Smooth muscle cell (in vitro differentiated cells): Measurements from ENCODE around the gene PGK1. TPM values are rescaled to one million over a fixed set of nuclear protein-coding genes. Genes with fewer than 3 reads are reported as not detected.
"Not testable (repeated sequence)": the region's sequence is repeated elsewhere in the genome, so short reads cannot be mapped to it uniquely, and the experiment has no call there.

ENCODE experiments used
- DNase-seq: peaks from one replicate; lab custom pipeline; 2025; ENCODE audit not compliant: unreplicated experiment; lab: John Stamatoyannopoulos, UW
- H2AFZ ChIP-seq: fragments of 200-600 bp; sonication (generic); 2 replicates; pipeline ENCODE4 v1.6.0; 2016; ENCODE audit warnings: antibody characterized with exemption, low read depth, mild to moderate bottlenecking
- H3F3A ChIP-seq: fragments of 200-600 bp; sonication (generic); 2 replicates; pipeline ENCODE4 v1.6.0; 2017; ENCODE audit warnings: antibody characterized with exemption, low read depth
- H3K27ac ChIP-seq: fragments of 200-600 bp; sonication (generic); 2 replicates; pipeline ENCODE4 v1.5.1; 2016; ENCODE audit warnings: low read depth, mild to moderate bottlenecking
- H3K27me3 ChIP-seq: fragments of 200-600 bp; sonication (generic); 2 replicates; pipeline ENCODE4 v1.6.1; 2016; ENCODE audit warnings: low read depth, mild to moderate bottlenecking
- H3K36me3 ChIP-seq: fragments of 200-600 bp; sonication (generic); 2 replicates; pipeline ENCODE4 v1.5.1; 2016; ENCODE audit warnings: low read depth
- H3K4me1 ChIP-seq: fragments of 200-600 bp; sonication (generic); 2 replicates; pipeline ENCODE4 v1.5.1; 2016; ENCODE audit warnings: low read depth
- H3K4me2 ChIP-seq: fragments of 200-600 bp; sonication (generic); 2 replicates; pipeline ENCODE4 v1.6.0; 2016; ENCODE audit warnings: mild to moderate bottlenecking
- H3K4me3 ChIP-seq: fragments of 200-600 bp; sonication (generic); 2 replicates; pipeline ENCODE4 v1.5.1; 2016; ENCODE audit warnings: mild to moderate bottlenecking
- H3K79me2 ChIP-seq: fragments of 200-600 bp; sonication (generic); 2 replicates; pipeline ENCODE4 v1.6.0; 2016; ENCODE audit warnings: low read depth, mild to moderate bottlenecking
- H3K9ac ChIP-seq: fragments of 200-600 bp; sonication (generic); 2 replicates; pipeline ENCODE4 v1.6.0; 2016; ENCODE audit warnings: low read depth
- H3K9me3 ChIP-seq: fragments of 200-600 bp; sonication (generic); replicated peaks from 2 replicates; pipeline ENCODE4 v1.5.1; 2016; ENCODE audit warnings: low read depth
- H4K20me1 ChIP-seq: fragments of 200-600 bp; sonication (generic); 2 replicates; pipeline ENCODE4 v1.6.0; 2016; ENCODE audit warnings: low read depth
- CTCF ChIP-seq: fragments of 200-600 bp; sonication (generic); IDR thresholded peaks from 2 replicates; pipeline ENCODE4 v1.5.1; 2017; ENCODE audit warnings: borderline replicate concordance, mild to moderate bottlenecking, antibody characterized with exemption; ENCODE audit not compliant: insufficient read depth, poor library complexity, severe bottlenecking
- WGBS: methylation state at CpG from one replicate; pipeline ENCODE4 v1.1.7; 2016; ENCODE audit warnings: low lambda C conversion rate; 5-methylcytosine and 5-hydroxymethylcytosine counted together
- polyA plus RNA-seq: library from polyadenylated mRNA; unstranded; fragments of >200 nt; fragmentation: Nextera tagmentation; extraction: Ambion mirVana; gene quantifications from 2 replicates; pipeline ENCODE4 v1.2.1, GENCODE V29; 2016
- total RNA-seq: library from RNA; depleted of rRNA; stranded (reverse); fragments of >200 nt; gene quantifications from 2 replicates; pipeline ENCODE4 v1.2.3, GENCODE V29; 2014

PGK1 gene
- total RNA-seq (460 and 608 TPM in 2 replicates), polyA plus RNA-seq (735 and 807 TPM in 2 replicates)

- H3K9me3 ChIP-seq: no peaks in the 10 kb centered on the region
- peaks cover 41% of the 10 kb centered on the region for H4K20me1 ChIP-seq
- H3F3A ChIP-seq: no peaks in the 10 kb centered on the region
- H3K4me2 ChIP-seq: peak within 1 kb of the TSS; percentile 91
- no peaks in the 10 kb centered on the region for H3K36me3 ChIP-seq
- H3K4me1 ChIP-seq: no peaks in the 10 kb centered on the region
- peak within 1 kb of the TSS; percentile 81 for H3K27ac ChIP-seq
- DNase-seq: peak; percentile 58
- 39% methylated on average over 60 of the region's 72 CpGs for WGBS
- H3K4me3 ChIP-seq: peak within 1 kb of the TSS; percentile 90
- H3K9ac ChIP-seq: peak within 1 kb of the TSS; percentile 81
- H2AFZ ChIP-seq: peak within 1 kb of the TSS; percentile 40
- TF ChIP-seq CTCF: no peak
- H3K27me3 ChIP-seq: no peaks in the 10 kb centered on the region
- peaks cover 48% of the 10 kb centered on the region for H3K79me2 ChIP-seq
Measured at GRCh38 chrX:78103623-78104446, at the start of gene PGK1. PGK1 (plus strand) TSS chrX:78104248; CDS start chrX:78104341, 93 bp downstream.

GRCh38 chrX:78063687-78064086, 40.4 kb upstream of the PGK1 start:
- Histone ChIP-seq H3K4me3 (no peak overlapping the region), H3K36me3 (no peaks in the 10 kb centered on the region), H3K9ac (no peak overlapping the region), H3F3A (no peaks in the 10 kb centered on the region), H3K27me3 (no peaks in the 10 kb centered on the region), H4K20me1 (no peaks in the 10 kb centered on the region), H3K27ac (no peak overlapping the region), H3K9me3 (no peaks in the 10 kb centered on the region), H2AFZ (no peak overlapping the region), H3K4me2 (no peak overlapping the region), H3K79me2 (no peaks in the 10 kb centered on the region), H3K4me1 (no peaks in the 10 kb centered on the region)
- DNase-seq: no peak
- TF ChIP-seq CTCF: no peak

- Histone ChIP-seq H4K20me1 (no peaks in the 10 kb centered on the region), H3K4me2 (no peak overlapping the region), H3K9me3 (no peaks in the 10 kb centered on the region), H3K27me3 (no peaks in the 10 kb centered on the region), H3K27ac (peak overlapping the region; percentile 71), H2AFZ (no peak overlapping the region), H3K4me3 (no peak overlapping the region), H3K9ac (no peak overlapping the region), H3K36me3 (no peaks in the 10 kb centered on the region), H3F3A (no peaks in the 10 kb centered on the region), H3K4me1 (no peaks in the 10 kb centered on the region), H3K79me2 (no peaks in the 10 kb centered on the region)
- no peak for TF ChIP-seq CTCF
- 68% methylated on average over 4 of the region's 4 CpGs for WGBS
- DNase-seq: no peak
Measured at GRCh38 chrX:78064152-78064551, 39.9 kb upstream of the PGK1 start.

GRCh38 chrX:78064698-78065601, 39.1 kb upstream of the PGK1 start:
- H3K4me1 ChIP-seq, H4K20me1 ChIP-seq, DNase-seq, H3K79me2 ChIP-seq, H3K9ac ChIP-seq, H2AFZ ChIP-seq, H3K36me3 ChIP-seq, H3F3A ChIP-seq, H3K4me2 ChIP-seq, H3K9me3 ChIP-seq, H3K4me3 ChIP-seq, H3K27me3 ChIP-seq: not testable (repeated sequence)
- WGBS: 68% methylated on average over 6 of the region's 6 CpGs
- H3K27ac ChIP-seq: peak overlapping the region; percentile 71
